HL-60 (cell line): ENCODE measurements around the gene EIF5.

Source experiments
- REST ChIP-seq: IDR thresholded peaks from 2 replicates; pipeline ENCODE4 v1.6.1; 2012; ENCODE audit warnings: low read depth; ENCODE audit not compliant: insufficient replicate concordance
- TF ChIP-seq, protein P1 (sequence below): IDR thresholded peaks from one replicate; pipeline ENCODE4 v1.5.1; 2011; ENCODE audit warnings: low read length, control low read depth, inconsistent platforms; ENCODE audit not compliant: insufficient read depth

DNA sequence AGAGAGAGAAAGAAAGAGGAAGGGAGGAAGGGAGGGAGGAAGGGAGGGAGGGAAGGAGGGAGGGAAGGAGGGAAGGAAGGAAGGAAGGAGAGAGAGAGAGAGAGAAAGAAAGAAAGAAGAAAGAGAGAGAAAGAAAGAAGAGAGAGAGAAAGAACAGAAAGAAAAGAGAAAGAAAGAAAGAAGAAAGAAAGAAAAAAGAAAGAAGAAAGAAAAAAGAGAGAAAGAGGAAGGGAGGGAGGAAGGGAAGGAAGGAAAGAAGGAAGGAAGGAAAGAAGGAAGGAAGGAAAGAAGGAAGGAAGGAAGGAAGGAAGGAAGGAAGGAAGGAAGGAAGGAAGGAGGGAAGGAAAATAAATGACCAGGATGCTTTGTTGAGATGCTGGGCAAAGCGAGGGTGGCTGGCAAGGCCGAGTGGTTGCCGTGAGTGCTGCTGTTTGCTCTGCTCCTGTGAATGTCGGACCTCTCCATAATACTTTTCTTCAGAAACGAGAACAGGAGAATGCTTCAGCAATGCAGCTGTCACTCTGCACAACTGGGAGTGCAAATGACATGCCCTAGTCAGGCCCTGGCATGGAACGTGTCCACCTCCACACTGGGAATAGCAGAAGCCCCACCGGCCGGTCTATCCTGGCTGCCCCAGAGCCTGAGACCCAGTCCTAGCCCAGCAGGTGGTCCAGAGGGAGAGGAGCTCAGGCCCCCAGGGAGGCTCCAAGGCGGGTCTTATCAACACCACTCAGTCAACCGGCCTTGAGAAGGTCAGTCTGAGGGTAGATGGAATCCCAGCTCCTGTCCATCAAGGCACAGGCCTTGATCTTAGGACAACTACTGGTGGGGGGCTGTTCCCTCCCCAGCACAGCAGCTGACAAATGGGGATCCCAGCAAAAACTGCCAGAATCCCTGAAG is 25.1 kb upstream of the EIF5 start:
- TF ChIP-seq, protein P1, sequence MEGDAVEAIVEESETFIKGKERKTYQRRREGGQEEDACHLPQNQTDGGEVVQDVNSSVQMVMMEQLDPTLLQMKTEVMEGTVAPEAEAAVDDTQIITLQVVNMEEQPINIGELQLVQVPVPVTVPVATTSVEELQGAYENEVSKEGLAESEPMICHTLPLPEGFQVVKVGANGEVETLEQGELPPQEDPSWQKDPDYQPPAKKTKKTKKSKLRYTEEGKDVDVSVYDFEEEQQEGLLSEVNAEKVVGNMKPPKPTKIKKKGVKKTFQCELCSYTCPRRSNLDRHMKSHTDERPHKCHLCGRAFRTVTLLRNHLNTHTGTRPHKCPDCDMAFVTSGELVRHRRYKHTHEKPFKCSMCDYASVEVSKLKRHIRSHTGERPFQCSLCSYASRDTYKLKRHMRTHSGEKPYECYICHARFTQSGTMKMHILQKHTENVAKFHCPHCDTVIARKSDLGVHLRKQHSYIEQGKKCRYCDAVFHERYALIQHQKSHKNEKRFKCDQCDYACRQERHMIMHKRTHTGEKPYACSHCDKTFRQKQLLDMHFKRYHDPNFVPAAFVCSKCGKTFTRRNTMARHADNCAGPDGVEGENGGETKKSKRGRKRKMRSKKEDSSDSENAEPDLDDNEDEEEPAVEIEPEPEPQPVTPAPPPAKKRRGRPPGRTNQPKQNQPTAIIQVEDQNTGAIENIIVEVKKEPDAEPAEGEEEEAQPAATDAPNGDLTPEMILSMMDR = no peak
- no peak for TF ChIP-seq REST
